ENCODE results near the gene PBRM1.

The PBRM1 gene

DNA sequence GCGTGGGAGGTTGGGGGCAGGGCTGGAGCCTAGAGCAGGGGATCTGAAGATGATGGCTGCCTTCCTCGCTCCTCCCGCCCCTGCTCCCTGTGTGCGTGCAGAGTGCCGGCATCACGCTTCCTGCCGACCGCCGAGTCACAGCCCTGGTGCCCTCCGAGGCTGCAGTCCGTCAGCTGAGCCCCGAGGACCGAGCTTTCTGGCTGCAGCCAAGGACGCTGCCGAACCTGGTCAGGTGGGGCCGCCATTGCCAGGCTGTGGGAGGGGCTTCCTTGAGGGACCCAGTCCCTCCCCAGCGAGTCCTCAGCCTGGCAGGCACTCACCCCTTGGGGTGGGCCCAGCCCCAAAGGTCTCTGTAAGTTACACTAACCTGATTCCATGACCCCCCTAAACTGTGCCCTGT lies 173.0 kb downstream of the PBRM1 start:
- ChIA-PET POLR2A (ENCODE audit: low non-redundant PET) (no interaction called here), CTCF (no interaction called here)
- TF ChIP-seq, protein P1, sequence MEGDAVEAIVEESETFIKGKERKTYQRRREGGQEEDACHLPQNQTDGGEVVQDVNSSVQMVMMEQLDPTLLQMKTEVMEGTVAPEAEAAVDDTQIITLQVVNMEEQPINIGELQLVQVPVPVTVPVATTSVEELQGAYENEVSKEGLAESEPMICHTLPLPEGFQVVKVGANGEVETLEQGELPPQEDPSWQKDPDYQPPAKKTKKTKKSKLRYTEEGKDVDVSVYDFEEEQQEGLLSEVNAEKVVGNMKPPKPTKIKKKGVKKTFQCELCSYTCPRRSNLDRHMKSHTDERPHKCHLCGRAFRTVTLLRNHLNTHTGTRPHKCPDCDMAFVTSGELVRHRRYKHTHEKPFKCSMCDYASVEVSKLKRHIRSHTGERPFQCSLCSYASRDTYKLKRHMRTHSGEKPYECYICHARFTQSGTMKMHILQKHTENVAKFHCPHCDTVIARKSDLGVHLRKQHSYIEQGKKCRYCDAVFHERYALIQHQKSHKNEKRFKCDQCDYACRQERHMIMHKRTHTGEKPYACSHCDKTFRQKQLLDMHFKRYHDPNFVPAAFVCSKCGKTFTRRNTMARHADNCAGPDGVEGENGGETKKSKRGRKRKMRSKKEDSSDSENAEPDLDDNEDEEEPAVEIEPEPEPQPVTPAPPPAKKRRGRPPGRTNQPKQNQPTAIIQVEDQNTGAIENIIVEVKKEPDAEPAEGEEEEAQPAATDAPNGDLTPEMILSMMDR (conservative IDR thresholded peaks at IDR 0.05; ENCODE audit: low read depth) = no peak

DNA sequence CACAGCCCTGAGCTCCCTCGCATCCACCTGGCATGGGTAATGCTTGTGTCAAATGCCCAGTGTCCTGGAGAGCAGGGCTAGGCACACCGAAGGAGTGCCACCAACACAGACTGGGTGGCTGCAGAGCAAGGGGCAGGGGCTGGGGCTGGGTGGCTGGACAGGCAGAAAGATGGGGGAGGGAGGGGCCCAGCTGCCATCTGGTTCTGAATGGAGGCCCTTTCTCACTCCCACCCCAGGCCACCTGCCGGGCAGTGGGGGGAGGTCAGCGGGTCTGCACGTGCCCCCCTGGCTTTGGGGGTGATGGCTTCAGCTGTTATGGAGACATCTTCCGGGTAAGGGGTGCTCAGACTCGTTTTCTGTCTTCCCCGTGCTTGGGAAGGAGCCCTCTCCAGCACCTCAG lies 173.6 kb downstream of the PBRM1 start:
- TF ChIP-seq, protein P1 (conservative IDR thresholded peaks at IDR 0.05; ENCODE audit: low read depth) = no peak
- ChIA-PET POLR2A (ENCODE audit: low non-redundant PET) (no interaction called here), CTCF (no interaction called here)
- no peak overlapping the region for H3K27ac ChIP-seq
- no peak for DNase-seq (ENCODE audit: low spot score)

More for the DNA sequence above, 173.0 kb downstream of the PBRM1 start:
- DNase-seq (ENCODE audit: low spot score) = no peak
- no peak overlapping the region for H3K27ac ChIP-seq

DNA sequence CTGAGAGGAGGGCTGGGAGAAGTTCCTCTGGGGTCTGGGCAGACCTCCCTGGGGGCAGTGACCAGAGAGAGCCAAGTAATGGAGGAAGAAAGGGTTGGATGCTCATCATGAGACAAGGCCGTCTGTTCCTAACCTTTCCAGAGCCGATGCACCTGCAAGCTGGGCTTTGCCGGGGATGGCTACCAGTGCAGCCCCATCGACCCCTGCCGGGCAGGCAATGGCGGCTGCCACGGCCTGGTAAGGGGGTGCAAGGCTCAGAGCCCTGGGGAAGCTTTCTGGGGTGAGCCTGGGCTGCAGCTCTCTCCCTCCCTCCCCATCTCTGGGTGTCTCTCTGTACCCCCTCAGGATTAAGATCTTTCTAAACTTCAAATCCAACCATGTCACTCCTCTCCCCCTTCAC lies 174.2 kb downstream of the PBRM1 start:
- TF ChIP-seq, protein P1 (conservative IDR thresholded peaks at IDR 0.05; ENCODE audit: low read depth) = no peak
- ChIA-PET CTCF (no interaction called here), POLR2A (ENCODE audit: low non-redundant PET) (no interaction called here)
- H3K27ac ChIP-seq = no peak overlapping the region
- no peak for DNase-seq (ENCODE audit: low spot score)

DNA sequence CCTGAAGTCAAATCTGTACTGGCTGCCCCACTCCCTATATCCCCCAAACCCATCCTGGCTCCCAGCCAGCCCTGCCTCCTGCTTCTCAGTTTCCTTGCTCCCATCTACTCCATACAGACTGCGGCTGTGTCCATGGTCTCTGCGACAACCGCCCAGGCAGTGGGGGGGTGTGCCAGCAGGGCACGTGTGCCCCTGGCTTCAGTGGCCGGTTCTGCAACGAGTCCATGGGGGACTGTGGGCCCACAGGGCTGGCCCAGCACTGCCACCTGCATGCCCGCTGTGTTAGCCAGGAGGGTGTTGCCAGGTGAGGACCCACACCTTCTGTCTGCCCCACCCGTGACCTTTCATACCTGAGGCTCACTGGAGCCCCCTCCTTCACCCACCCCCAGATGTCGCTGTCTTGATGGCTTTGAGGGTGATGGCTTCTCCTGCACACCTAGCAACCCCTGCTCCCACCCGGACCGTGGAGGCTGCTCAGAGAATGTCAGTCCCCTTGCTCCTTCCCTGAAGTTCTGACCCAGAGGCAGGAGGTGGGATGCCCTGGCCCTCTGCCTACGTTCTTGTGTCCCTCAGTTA lies 175.9 kb downstream of the PBRM1 start:
- no peak for DNase-seq (ENCODE audit: low spot score)
- ChIA-PET POLR2A (ENCODE audit: low non-redundant PET) (no interaction called here), CTCF (no interaction called here)
- no peak overlapping the region for H3K27ac ChIP-seq
- TF ChIP-seq, protein P1 (conservative IDR thresholded peaks at IDR 0.05; ENCODE audit: low read depth) = no peak

DNA sequence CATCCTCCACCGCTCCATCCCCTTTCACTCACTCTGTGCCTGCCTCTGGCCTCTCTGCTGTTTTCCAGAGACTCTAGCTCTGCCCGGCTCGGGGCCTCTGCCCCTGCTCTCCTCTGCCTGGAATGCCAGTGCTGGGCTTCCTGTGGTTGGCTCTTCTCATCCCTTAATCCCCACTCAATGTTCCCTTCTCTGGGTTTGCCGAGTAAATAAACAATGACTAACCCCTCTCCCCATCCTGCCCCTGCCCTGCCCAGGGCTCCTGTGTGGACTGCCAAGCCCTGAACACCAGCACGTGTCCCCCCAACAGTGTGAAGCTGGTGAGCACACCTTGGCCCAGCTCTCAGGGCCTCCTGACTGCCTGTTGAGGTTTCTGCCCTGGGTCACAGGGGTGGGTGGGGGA lies 178.4 kb downstream of the PBRM1 start:
- TF ChIP-seq, protein P1 (conservative IDR thresholded peaks at IDR 0.05; ENCODE audit: low read depth) = no peak
- DNase-seq (ENCODE audit: low spot score) = peak; percentile 69
- H3K27ac ChIP-seq = peak overlapping the region; percentile 51
- ChIA-PET CTCF (no interaction called here), POLR2A (ENCODE audit: low non-redundant PET) (no interaction called here)

DNA sequence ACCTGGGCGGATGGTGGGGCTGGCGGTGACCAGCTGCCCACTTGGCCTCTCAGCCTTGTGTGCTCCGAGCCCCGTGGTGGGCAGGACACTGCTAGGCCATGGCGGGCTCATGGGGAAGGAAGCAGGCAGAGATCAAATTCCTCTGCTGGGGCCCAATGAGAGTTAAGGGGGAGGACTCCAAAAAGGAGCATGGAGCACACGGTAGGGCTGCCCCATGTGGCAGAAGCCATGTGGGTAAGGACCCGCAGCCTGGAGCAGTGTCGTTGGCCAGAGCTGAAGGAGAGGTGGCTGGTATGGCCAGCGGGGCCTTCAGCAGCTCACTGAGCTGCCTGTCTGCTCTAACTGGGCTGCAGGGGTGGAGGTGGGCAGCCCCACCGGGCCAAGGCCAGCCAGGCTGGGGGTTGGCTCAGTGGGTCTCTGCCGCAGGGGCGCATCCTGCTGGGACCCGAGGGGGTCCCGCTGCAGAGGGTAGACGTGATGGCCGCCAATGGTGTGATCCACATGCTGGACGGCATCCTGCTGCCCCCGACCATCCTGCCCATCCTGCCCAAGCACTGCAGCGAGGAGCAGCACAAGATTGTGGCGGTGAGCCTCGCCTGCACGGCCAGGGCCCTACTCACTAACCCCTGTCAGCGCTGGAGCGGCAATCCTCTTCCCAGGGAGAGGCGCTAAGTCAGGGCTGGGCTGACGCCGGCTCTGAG lies 179.3 kb downstream of the PBRM1 start:
- ChIA-PET POLR2A (ENCODE audit: low non-redundant PET) (no interaction called here), CTCF (no interaction called here)
- DNase-seq (ENCODE audit: low spot score) = no peak
- TF ChIP-seq, protein P1 (conservative IDR thresholded peaks at IDR 0.05; ENCODE audit: low read depth) = no peak
- peak overlapping the region; percentile 51 for H3K27ac ChIP-seq
